Endodermal cell (in vitro differentiated cells): ENCODE data around the gene TRPV6. TPM values are rescaled to one million over a fixed set of nuclear protein-coding genes. Genes with fewer than 3 reads are reported as not detected.

ENCODE experiments used
- DNase-seq: peaks from one replicate; pipeline ENCODE4 v3.0.0-alpha.2; 2017
- H3K27ac ChIP-seq: 2 replicates; pipeline ENCODE4 v1.5.1; 2013; ENCODE audit warnings: mild to moderate bottlenecking, low read depth, low read length, moderate library complexity
- H3K27me3 ChIP-seq: 2 replicates; pipeline ENCODE4 v1.6.1; 2013; ENCODE audit warnings: mild to moderate bottlenecking, low read length, moderate library complexity; ENCODE audit not compliant: insufficient read depth, control insufficient read depth, poor library complexity, severe bottlenecking
- H3K36me3 ChIP-seq: 2 replicates; pipeline ENCODE4 v1.7.0; 2013; ENCODE audit warnings: mild to moderate bottlenecking, low read length, moderate library complexity; ENCODE audit not compliant: control insufficient read depth, insufficient read depth
- H3K4me1 ChIP-seq: one replicate; pipeline ENCODE4 v1.7.0; 2013; ENCODE audit warnings: low read length; ENCODE audit not compliant: control insufficient read depth, insufficient read depth
- H3K4me3 ChIP-seq: 2 replicates; pipeline ENCODE4 v1.5.1; 2013; ENCODE audit warnings: mild to moderate bottlenecking, low read length, moderate library complexity
- H3K9ac ChIP-seq: 2 replicates; pipeline ENCODE4 v1.6.1; 2013; ENCODE audit warnings: mild to moderate bottlenecking, low read length, moderate library complexity; ENCODE audit not compliant: poor library complexity, severe bottlenecking; ENCODE audit errors: extremely low read depth
- H3K9me3 ChIP-seq: 2 replicates; pipeline ENCODE4 v1.6.1; 2013; ENCODE audit warnings: mild to moderate bottlenecking, low read length, moderate library complexity; ENCODE audit not compliant: control insufficient read depth
- H3K27ac Mint-ChIP-seq: 2 replicates; pipeline ENCODE4 v1.8.0; 2020; ENCODE audit warnings: mixed read lengths
- H3K27me3 Mint-ChIP-seq: 2 replicates; pipeline ENCODE4 v1.8.0; 2021; ENCODE audit warnings: mild to moderate bottlenecking, mixed read lengths; ENCODE audit not compliant: insufficient read depth
- H3K36me3 Mint-ChIP-seq: 2 replicates; pipeline ENCODE4 v1.8.0; 2020; ENCODE audit warnings: low read depth, mixed read lengths
- H3K4me1 Mint-ChIP-seq: 2 replicates; pipeline ENCODE4 v1.8.0; 2020; ENCODE audit warnings: mixed read lengths
- H3K4me3 Mint-ChIP-seq: 2 replicates; pipeline ENCODE4 v1.8.0; 2020; ENCODE audit warnings: mild to moderate bottlenecking, moderate library complexity, mixed read lengths
- H3K9me3 Mint-ChIP-seq: 2 replicates; pipeline ENCODE4 v1.8.0; 2020; ENCODE audit warnings: mild to moderate bottlenecking, mixed read lengths
- WGBS, 2 experiments: methylation state at CpG; one replicate each; pipeline versions ENCODE4 v1.1.5 to v1.1.7; 2013; ENCODE audit warnings: missing lambda C conversion rate in 2 of 2, mixed read lengths in 1 of 2; ENCODE audit not compliant: insufficient coverage in 1 of 2, insufficient read length in 1 of 2; 5-methylcytosine and 5-hydroxymethylcytosine counted together
- total RNA-seq, 2 donors: library from RNA; stranded (reverse); fragmentation: NEBNext Ultra II Directional in 1 of 2; extraction: Animal tissue kit (Norgen Biotek cat#: 25700) in 1 of 2; gene quantifications; 2 replicates in 1 of 2; 3 replicates in 1 of 2; pipeline ENCODE4 v1.2.1, GENCODE V29; 2021
- TF ChIP-seq, protein P1 (sequence below): fragments of 200-600 bp; sonication (generic); conservative IDR thresholded peaks from 2 replicates; pipeline ENCODE4 v1.5.0; 2021; ENCODE audit warnings: antibody characterized with exemption, mild to moderate bottlenecking

Gene TRPV6
- total RNA-seq, 2 donors from 2014 or later: 2.7 to 4.1 TPM

DNA sequence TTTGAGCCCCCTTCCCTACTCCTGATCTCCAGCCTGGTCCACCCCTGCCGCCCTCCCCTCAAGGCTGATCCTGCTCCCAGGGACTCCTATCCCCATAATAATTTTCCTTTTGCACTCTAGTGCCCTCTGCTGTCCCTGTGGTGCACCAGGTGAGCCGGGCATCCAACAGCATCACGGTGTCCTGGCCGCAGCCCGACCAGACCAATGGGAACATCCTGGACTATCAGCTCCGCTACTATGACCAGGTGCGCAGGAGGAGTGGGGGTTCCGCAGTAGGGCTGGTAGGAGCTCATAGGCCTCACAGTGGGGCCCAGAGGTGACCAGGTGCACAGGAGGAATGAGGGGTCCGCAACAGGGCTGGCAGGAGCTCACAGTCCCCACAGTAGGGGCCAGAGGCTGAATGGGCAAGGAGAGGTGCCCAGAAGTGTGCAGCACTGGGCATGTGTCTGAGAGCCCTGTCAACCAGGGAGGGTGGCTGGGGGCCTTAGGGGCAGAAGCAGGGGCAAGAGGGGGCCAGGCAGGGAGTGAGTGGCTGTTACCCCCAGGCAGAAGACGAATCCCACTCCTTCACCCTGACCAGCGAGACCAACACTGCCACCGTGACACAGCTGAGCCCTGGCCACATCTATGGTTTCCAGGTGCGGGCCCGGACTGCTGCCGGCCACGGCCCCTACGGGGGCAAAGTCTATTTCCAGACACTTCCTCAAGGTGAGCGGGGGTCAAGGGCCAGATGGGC, 19.0 kb downstream of the TRPV6 start:
- TF ChIP-seq, protein P1, sequence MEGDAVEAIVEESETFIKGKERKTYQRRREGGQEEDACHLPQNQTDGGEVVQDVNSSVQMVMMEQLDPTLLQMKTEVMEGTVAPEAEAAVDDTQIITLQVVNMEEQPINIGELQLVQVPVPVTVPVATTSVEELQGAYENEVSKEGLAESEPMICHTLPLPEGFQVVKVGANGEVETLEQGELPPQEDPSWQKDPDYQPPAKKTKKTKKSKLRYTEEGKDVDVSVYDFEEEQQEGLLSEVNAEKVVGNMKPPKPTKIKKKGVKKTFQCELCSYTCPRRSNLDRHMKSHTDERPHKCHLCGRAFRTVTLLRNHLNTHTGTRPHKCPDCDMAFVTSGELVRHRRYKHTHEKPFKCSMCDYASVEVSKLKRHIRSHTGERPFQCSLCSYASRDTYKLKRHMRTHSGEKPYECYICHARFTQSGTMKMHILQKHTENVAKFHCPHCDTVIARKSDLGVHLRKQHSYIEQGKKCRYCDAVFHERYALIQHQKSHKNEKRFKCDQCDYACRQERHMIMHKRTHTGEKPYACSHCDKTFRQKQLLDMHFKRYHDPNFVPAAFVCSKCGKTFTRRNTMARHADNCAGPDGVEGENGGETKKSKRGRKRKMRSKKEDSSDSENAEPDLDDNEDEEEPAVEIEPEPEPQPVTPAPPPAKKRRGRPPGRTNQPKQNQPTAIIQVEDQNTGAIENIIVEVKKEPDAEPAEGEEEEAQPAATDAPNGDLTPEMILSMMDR: peak; percentile 82
- H3K9me3 ChIP-seq: no peaks in the 10 kb centered on the region
- H3K4me3 Mint-ChIP-seq: no peak overlapping the region
- H3K9me3 Mint-ChIP-seq: no peaks in the 10 kb centered on the region
- H3K27ac Mint-ChIP-seq: no peak overlapping the region
- H3K9ac ChIP-seq: no peak overlapping the region
- no peaks in the 10 kb centered on the region for H3K27me3 ChIP-seq
- peak; percentile 92 for DNase-seq
- peaks cover 50% of the 10 kb centered on the region for H3K36me3 Mint-ChIP-seq
- peaks cover 10% of the 10 kb centered on the region for H3K4me1 Mint-ChIP-seq
- H3K4me1 ChIP-seq: no peaks in the 10 kb centered on the region
- peaks cover 31% of the 10 kb centered on the region for H3K36me3 ChIP-seq
- H3K27me3 Mint-ChIP-seq: no peaks in the 10 kb centered on the region
- no peak overlapping the region for H3K27ac ChIP-seq
- no peak overlapping the region for H3K4me3 ChIP-seq
- 78 to 79% methylated on average over 7 to 18 of the region's 18 CpGs for WGBS, 2 experiments

DNA sequence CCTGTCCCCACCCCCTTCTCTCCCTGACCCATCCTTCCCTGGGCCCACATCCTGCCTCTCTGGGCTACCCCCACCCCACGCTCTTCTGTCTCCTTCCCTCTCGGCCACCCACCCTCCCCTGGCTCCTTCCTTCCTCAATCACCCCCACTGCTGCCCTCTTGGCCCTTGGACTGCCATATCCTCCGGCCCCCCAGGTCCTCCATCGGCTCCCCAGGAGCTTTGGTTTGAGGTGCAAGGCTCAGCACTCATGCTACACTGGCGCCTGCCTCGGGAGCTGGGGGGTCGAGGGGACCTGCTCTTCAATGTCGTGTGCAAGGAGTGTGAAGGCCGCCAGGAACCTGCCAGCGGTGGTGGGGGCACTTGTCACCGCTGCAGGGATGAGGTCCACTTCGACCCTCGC, 19.8 kb downstream of the TRPV6 start:
- H3K4me3 ChIP-seq: no peak overlapping the region
- Mint-ChIP-seq H3K9me3 (no peaks in the 10 kb centered on the region), H3K27me3 (no peaks in the 10 kb centered on the region), H3K36me3 (peaks cover 45% of the 10 kb centered on the region), H3K4me1 (peaks cover 16% of the 10 kb centered on the region), H3K27ac (no peak overlapping the region), H3K4me3 (no peak overlapping the region)
- no peak for DNase-seq
- H3K27ac ChIP-seq: no peak overlapping the region
- H3K27me3 ChIP-seq: no peaks in the 10 kb centered on the region
- 86 to 100% methylated on average over 3 to 13 of the region's 13 CpGs for WGBS, 2 experiments
- TF ChIP-seq, protein P1: no peak
- H3K36me3 ChIP-seq: peaks cover 33% of the 10 kb centered on the region
- H3K4me1 ChIP-seq: no peaks in the 10 kb centered on the region
- no peaks in the 10 kb centered on the region for H3K9me3 ChIP-seq
- H3K9ac ChIP-seq: no peak overlapping the region

DNA sequence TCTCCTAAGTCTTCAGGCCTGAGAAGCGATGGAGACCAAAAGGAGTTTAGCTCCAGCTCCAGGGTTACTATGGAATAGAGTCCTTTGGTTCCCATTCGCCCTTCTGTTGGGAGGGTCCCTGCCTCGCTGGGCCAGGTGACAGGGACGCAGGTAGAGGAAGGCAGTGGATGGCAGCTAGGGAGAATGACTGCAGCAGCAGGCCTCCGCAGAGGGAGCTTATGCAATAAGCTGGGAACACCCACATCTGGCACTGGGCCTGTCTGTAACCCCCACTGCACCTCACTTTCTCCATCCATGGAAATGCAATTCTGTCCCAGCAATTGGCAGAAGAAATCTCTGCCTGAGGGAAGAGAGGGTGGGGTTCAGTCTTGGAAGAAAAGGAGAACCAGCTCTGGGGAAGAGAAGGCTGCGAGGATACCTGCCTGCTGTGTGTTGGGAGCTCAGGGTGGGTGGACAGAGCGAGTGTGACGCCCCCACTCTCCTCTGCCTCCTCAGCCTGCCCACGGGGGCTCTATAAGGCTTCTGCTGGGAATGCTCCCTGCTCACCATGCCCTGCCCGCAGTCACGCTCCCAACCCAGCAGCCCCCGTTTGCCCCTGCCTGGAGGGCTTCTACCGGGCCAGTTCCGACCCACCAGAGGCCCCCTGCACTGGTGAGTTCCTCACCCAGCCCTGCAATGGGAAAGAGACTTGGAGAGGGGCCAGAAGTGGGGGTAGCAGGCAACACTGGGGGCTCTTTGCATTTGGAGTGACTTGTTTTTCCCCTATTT, 20.4 kb downstream of the TRPV6 start:
- H3K27me3 ChIP-seq: no peaks in the 10 kb centered on the region
- H3K4me3 Mint-ChIP-seq: no peak overlapping the region
- no peak overlapping the region for H3K27ac ChIP-seq
- no peak overlapping the region for H3K9ac ChIP-seq
- no peaks in the 10 kb centered on the region for H3K9me3 ChIP-seq
- 89 to 90% methylated on average over 10 to 14 of the region's 14 CpGs for WGBS, 2 experiments
- H3K4me3 ChIP-seq: no peak overlapping the region
- TF ChIP-seq, protein P1: no peak
- peaks cover 33% of the 10 kb centered on the region for H3K36me3 ChIP-seq
- no peaks in the 10 kb centered on the region for H3K4me1 ChIP-seq
- no peaks in the 10 kb centered on the region for H3K27me3 Mint-ChIP-seq
- no peaks in the 10 kb centered on the region for H3K9me3 Mint-ChIP-seq
- DNase-seq: peak; percentile 42
- peaks cover 39% of the 10 kb centered on the region for H3K36me3 Mint-ChIP-seq
- peaks cover 22% of the 10 kb centered on the region for H3K4me1 Mint-ChIP-seq
- H3K27ac Mint-ChIP-seq: no peak overlapping the region
